ENCODE measurements around the gene SH3RF1. TPM values are rescaled to one million over a fixed set of nuclear protein-coding genes. Genes with fewer than 3 reads are reported as not detected.

SH3RF1 gene
- total RNA-seq, 1 donor from 2014 or later, result 21.6 TPM

DNA sequence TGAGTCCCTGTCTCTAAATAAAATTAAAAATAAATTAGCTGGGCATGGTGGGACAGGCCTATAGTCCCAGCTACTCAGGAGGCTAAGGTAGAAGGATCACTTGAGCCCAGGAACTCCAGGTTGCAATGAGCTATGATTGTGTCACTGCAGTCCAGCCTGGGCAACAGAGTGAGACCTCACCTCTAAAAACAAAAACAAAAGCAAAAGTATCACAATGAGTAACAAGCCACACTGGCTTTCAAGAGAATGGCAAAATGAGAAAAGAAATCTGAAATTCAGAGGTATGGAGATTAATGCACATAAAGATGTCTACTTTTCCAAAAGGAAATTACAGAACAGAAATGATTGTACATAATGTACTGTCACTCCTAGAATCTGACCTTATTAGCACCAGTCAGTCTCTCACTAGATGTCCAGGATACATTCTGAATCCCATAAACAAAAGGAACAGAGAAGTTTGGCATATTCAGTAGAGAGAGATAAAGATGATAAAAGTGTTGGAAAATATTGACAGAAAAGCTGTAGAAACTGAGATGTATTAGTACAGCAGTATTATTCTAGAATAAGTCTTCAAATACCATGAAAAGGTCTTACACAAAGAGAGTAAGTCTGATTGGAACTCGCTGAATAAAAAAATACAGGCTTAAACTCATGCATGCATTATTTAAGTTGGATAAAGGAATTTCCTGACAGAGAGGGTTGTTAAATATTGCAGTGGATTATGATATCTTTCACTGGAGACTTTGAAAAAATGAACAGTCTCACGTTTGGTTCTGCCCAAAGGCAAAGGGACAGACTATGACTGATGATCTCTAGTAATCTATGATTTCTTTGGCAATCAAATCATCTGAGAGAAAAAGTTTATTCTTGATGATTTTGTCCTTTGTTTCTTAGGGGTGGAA is 102.5 kb downstream of the SH3RF1 start:
- H3K4me1 Mint-ChIP-seq (ENCODE audit: unreplicated experiment), result peaks cover 27% of the 10 kb centered on the region
- DNase-seq (ENCODE audit: extremely low spot score, unreplicated experiment), result no peak
- H3K27me3 Mint-ChIP-seq, result no peaks in the 10 kb centered on the region
- H3K27ac Mint-ChIP-seq, result no peak overlapping the region
- TF ChIP-seq, protein P1, sequence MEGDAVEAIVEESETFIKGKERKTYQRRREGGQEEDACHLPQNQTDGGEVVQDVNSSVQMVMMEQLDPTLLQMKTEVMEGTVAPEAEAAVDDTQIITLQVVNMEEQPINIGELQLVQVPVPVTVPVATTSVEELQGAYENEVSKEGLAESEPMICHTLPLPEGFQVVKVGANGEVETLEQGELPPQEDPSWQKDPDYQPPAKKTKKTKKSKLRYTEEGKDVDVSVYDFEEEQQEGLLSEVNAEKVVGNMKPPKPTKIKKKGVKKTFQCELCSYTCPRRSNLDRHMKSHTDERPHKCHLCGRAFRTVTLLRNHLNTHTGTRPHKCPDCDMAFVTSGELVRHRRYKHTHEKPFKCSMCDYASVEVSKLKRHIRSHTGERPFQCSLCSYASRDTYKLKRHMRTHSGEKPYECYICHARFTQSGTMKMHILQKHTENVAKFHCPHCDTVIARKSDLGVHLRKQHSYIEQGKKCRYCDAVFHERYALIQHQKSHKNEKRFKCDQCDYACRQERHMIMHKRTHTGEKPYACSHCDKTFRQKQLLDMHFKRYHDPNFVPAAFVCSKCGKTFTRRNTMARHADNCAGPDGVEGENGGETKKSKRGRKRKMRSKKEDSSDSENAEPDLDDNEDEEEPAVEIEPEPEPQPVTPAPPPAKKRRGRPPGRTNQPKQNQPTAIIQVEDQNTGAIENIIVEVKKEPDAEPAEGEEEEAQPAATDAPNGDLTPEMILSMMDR (conservative IDR thresholded peaks at IDR 0.05), result no peak
- peaks cover 4% of the 10 kb centered on the region for H3K9me3 Mint-ChIP-seq
- H3K4me3 Mint-ChIP-seq, result no peak overlapping the region
- peaks cover 17% of the 10 kb centered on the region for H3K36me3 Mint-ChIP-seq

DNA sequence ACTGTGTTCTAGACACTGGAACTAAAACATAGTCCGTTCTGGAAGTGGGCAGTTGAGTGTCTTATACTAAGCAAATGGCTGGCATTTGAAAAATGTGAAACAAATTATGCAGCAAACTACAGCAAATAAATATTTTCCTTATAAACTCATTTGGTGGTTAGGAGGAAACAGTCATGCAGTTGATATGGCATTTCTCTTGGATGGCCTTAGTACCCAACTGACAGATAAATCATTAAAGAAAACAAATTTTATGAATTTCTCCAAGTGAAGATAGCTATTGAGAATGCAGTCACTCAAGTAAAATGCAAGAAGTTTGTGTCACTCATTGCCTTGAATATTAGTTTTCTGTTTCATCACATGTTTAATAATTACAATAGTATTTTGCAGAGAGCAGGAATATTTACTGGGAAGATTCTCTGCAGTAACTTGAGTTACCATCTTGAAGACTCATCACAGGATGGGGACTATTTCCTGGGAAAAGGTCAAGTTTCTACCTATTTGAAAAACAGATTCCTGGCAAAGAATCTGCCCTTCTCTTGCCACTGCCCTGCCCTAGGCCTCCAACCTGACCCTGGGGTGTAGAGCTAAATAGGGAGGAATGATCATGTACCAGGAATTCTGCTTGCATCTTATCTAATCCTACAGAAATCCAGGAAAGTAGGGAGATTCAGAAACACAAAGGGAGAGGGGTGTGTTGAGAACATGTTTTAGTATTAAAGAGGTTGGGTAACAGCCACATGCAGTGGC is 105.9 kb downstream of the SH3RF1 start:
- Mint-ChIP-seq H3K27ac (no peak overlapping the region), H3K27me3 (no peaks in the 10 kb centered on the region), H3K4me1 (ENCODE audit: unreplicated experiment) (peaks cover 38% of the 10 kb centered on the region), H3K9me3 (no peaks in the 10 kb centered on the region), H3K36me3 (peaks cover 12% of the 10 kb centered on the region), H3K4me3 (no peak overlapping the region)
- TF ChIP-seq, protein P1 (conservative IDR thresholded peaks at IDR 0.05), result no peak
- no peak for DNase-seq (ENCODE audit: extremely low spot score, unreplicated experiment)

DNA sequence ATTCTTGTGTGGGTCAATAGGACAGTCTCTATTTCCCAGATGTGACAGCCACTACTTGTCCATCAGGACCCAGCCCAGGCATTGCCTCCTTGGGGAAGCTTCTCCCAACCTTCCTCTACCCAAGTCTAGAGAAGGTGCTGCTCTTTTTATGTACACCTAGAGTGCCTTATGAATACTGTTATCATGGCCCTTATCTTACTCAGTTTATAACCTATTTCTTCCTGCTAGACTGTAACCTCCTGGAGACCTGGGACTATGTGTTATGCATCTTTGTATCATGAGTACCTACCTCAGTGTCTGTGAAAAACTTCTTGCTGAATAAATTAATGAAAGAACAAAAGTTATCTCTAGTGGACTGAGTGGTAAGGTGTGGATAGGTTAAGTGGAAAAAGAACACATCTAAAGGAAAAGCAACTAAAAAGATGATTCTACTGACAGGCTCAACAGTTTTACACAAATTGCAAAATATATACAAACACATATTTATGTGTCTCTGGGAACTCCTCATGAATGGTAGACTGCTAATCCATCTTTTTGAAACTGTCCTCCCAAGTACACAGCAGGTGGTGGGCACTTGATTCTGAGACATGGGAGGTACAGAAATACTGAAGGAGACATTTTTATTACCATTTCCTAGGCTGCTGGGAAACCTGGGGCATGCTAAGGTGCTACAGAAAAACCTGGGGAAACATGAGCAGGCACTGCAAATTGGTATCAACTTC is 106.6 kb downstream of the SH3RF1 start:
- H3K36me3 Mint-ChIP-seq, result peaks cover 12% of the 10 kb centered on the region
- no peaks in the 10 kb centered on the region for H3K27me3 Mint-ChIP-seq
- peaks cover 45% of the 10 kb centered on the region for H3K4me1 Mint-ChIP-seq (ENCODE audit: unreplicated experiment)
- H3K9me3 Mint-ChIP-seq, result no peaks in the 10 kb centered on the region
- no peak for DNase-seq (ENCODE audit: extremely low spot score, unreplicated experiment)
- TF ChIP-seq, protein P1 (conservative IDR thresholded peaks at IDR 0.05), result no peak
- no peak overlapping the region for H3K4me3 Mint-ChIP-seq
- H3K27ac Mint-ChIP-seq, result no peak overlapping the region

DNA sequence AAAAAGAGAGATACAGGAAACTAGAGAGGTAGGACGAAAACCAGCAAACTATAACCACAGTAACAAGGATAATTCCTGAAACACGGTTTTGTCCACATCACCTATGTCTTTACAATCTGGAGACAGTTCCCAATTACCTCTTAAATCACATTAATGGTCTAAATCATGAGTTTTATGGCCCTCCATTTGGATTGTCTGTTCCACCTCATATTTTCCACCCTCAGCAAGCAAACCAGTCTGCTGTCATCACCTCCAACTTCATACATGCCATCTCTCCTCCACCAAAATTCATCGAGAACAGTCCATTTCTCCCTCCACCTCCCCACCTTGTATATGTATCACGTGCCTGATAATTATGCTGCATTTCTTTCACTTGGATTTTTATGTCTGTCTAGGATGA is 107.3 kb downstream of the SH3RF1 start:
- Mint-ChIP-seq H3K27ac (no peak overlapping the region), H3K4me1 (ENCODE audit: unreplicated experiment) (peaks cover 43% of the 10 kb centered on the region)

DNA sequence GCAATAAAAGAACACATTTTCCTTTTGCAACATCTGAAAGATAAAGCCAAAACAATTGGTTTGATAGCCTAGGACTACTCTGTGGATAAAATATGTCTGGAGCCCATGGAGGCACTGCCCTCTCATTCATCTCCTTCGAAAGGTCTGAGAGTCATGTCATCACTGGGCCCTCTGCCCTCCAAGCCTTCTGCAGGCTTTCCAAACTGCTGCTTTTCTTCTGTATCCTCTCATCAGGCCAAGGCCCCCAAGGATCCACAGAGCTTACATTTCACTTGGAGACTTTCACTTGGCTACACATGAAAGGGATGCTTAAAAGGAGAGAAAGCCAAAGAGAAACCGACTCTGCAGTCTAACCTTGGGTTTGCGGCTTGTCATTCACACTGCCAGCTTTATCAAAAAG is 109.9 kb downstream of the SH3RF1 start:
- H3K4me3 Mint-ChIP-seq, result no peak overlapping the region
- H3K36me3 Mint-ChIP-seq, result peaks cover 13% of the 10 kb centered on the region
- H3K9me3 Mint-ChIP-seq, result no peaks in the 10 kb centered on the region
- TF ChIP-seq, protein P1 (conservative IDR thresholded peaks at IDR 0.05), result no peak
- DNase-seq (ENCODE audit: extremely low spot score, unreplicated experiment), result no peak
- no peaks in the 10 kb centered on the region for H3K27me3 Mint-ChIP-seq
- no peak overlapping the region for H3K27ac Mint-ChIP-seq
- peaks cover 47% of the 10 kb centered on the region for H3K4me1 Mint-ChIP-seq (ENCODE audit: unreplicated experiment)

More for the DNA sequence above, 107.3 kb downstream of the SH3RF1 start:
- Mint-ChIP-seq H3K36me3 (peaks cover 8% of the 10 kb centered on the region), H3K4me3 (no peak overlapping the region), H3K9me3 (no peaks in the 10 kb centered on the region), H3K27me3 (no peaks in the 10 kb centered on the region)
- no peak for DNase-seq (ENCODE audit: extremely low spot score, unreplicated experiment)
- TF ChIP-seq, protein P1 (conservative IDR thresholded peaks at IDR 0.05), result no peak

Data from type B pancreatic cell (in vitro differentiated cells).